Stimulated activated naive CD8-positive, alpha-beta T cell treated with anti-CD3 and anti-CD28 coated beads, Interleukin-15, Interleukin-2, amounts not matched to agents 100 U/mL and 50 U/mL, for 24 hours (primary cell): ENCODE results near the gene PWWP2B.
"Not testable (repeated sequence)": the region's sequence is repeated elsewhere in the genome, so short reads cannot be mapped to it uniquely, and the experiment has no call there.

Experiments
- ATAC-seq: fragments of 150-1000 bp; cut with Tn5 transposase; one replicate; pipeline ENCODE4 v1.10.0; 2021
- DNase-seq: peaks from one replicate; pipeline ENCODE4 v3.0.0; 2021

The PWWP2B gene

DNA sequence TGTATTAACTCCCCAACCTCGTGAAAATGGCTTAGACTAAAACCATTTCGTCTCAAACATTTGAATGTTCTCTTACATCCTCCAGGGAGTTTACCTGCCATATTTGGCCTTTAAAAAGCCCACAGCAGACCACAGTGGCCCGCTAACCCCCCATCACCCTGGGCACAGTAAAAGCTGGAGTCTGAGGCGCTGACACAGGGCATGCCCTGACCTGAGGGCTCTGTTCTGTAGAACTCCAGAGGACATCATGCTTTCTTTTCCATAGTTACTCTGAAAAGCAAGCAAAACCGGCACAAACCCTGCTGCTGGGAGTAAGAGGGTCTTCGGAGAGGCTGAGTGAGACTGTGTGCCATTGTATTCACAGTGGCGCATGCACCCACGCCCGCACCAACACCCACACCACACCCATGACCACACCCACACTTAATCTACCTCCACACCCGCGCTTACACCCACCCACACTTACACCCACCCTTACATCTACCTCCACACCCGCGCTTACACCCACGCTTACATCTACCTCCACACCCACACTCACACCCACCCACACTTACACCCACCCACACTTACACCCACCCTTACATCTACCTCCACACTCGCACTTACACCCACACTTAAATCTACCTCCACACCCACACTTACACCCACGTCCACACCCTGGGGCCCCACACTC is 32.9 kb upstream of the PWWP2B start:
- peak; percentile 93 for ATAC-seq

GRCh38 chr10:132364594-132364970 is 32.4 kb upstream of the PWWP2B start:
- ATAC-seq (peak; percentile 70), DNase-seq (peak; percentile 70)

More for the DNA sequence above, 32.9 kb upstream of the PWWP2B start:
- peak; percentile 35 for DNase-seq

DNA sequence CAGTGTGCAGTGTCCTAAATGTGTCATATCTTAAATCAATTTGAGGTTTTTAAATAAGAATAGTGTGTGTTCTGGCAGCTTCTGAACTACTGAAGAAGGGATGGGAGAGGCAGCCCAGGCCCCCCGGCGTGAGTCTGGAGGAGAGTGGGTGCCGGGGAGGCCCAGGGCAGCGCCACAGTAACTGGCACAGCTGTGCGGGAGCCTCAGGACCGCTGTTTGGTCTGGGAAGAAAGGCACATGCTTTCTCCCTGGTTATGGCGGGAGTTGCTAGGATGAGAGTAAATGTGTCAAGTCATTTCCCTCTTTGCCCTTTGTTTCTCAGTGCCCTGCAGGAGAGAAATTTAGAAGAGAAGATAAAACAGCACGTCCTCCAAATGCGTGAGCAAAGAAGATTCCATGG is 31.9 kb upstream of the PWWP2B start:
- ATAC-seq (no peak), DNase-seq (no peak)

DNA sequence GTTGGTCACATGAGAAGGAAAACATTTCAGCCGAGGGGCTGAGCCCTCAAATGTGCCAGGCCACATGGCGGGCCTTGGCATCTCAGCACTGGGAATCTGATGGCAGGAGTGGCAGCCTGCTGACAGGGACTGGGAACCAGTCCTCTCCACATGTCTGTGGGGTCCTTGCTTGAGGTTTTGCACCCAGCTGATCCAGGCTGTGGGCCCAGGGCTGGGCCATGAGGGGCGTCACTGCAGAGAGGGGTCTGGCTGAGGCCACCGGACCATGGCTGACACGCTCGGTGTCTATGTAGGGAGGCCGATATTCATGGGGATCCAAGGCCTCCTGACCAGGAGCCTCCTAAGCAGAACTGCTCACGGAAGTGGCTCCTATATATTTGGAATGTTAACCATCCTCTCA is 31.0 kb upstream of the PWWP2B start:
- ATAC-seq (no peak), DNase-seq (no peak)

DNA sequence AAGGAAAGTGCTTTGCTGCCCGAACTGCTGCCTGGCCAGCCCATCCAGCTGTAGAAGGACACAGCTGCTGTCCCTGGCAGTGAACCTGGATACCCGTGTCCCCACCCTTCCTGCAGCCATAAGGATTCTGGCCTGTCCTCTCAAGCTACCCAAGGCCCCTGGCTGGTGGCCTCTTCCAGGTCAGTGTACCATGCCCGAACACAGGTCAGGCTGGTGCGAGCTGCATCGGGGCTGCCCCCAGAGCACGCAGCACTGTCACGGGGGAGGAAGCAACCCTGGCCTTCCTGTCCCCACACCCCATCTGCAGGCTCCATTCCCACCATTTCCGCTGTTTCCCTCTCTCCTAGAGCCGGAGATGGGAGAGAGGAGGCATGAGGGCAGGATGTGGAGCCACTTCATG is 30.5 kb upstream of the PWWP2B start:
- no peak for DNase-seq

GRCh38 chr10:132368391-132368790 is 28.6 kb upstream of the PWWP2B start:
- ATAC-seq (no peak), DNase-seq (no peak)

More for the DNA sequence above, 30.5 kb upstream of the PWWP2B start:
- ATAC-seq: no peak

GRCh38 chr10:132368881-132369635 is 27.9 kb upstream of the PWWP2B start:
- DNase-seq (no peak), ATAC-seq (no peak)

DNA sequence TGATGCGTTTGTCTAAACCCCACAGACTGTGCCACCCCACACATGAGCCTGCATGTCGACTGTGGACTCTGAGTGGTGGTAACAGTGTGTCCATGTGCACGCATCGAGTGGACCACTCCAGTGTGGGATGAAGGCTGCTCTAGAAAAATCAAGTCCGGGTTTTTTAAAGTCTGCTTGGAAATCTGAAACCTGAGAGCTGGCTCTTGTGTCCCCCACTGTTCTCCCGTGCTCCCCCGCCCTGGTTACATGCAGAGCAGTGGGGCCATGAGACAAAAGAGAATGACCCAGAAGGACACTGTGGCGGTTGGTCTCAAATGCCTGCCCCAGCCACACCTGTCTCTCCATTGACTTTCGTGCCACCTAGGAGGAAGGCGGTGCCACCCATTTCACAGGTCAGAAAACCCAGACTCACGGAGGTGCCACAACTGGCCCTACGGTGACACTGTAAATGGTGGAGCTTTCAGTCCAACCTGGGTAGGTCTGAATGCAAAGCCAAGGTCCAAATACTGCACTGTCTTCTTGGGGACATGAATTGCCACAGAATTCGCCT is 27.3 kb upstream of the PWWP2B start:
- DNase-seq (no peak), ATAC-seq (no peak)

GRCh38 chr10:132370426-132371340 is 26.3 kb upstream of the PWWP2B start:
- ATAC-seq (no peak), DNase-seq (no peak)

DNA sequence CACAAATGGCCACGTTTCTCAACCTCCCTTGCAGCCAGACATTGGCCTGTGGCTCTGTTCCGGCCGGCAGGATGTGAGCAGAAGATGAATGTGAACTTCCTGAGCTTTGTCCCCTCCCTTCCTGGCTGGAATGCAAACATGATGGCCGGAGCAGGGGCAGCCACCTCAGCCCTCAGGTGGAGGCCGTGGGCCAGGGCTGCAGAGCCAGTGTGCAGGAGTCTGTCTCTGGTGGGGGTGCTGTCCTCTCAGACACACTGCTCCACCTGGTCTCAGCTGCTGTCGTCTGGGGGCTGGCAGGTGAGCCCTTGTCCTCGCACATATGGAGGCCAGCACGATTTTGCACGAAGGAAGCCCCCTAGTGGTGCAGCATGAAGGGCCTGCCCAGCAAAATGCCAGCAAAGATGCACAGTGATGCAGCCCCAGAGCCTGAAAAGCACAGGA is 25.3 kb upstream of the PWWP2B start:
- ATAC-seq (peak; percentile 33), DNase-seq (peak; percentile 50)

DNA sequence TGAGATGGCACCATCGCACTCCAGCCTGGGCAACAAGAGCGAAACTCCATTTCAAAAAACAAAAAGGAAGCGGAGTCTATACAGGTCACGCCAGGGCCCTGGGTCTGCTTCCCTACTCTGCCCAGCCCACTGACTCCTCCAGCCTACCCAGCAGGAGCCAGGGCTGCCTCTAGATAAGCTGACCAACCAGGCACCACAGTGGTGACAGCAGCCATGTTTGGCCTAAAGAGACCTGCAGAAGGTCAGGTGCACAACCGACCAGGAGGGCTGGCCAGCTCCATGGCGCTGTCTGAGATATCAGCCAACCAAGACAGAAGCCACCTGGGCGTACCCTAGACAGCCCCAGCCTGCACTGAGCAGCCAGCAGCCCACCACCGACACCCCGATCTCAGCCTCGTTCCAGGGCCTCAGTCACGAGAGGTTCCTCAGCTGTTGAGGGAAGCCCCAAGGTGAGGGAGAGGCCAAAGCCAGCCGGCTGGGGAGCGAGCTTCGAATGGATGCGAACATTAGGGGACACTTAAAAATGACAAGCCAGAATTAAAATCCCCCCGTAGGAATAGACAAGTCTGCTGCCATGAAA is 24.4 kb upstream of the PWWP2B start:
- DNase-seq (no peak), ATAC-seq (no peak)

- ATAC-seq (no peak), DNase-seq (no peak)
These were observed 23.6 kb upstream of the PWWP2B start for GRCh38 chr10:132373241-132373955.

DNA sequence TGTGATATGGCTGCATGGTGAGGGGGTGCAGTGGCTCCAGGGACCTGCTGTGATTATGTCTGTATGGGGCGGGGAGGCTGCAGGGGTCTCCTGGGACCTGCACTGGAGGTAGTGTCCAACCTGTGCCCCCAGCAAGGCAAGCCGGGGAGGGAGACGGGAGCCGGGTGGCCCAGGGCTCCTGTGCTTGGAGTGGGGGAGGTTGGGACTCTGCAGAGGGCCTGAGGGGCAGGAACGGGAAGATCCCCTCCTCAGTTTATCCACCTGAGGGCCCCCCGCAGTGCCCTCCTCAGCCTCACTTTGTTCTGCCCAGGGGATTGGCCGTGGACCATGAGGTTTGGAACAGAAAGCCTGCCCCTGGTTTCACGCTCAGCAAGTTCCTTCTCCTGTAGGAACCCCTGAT is 22.8 kb upstream of the PWWP2B start:
- DNase-seq: no peak

DNA sequence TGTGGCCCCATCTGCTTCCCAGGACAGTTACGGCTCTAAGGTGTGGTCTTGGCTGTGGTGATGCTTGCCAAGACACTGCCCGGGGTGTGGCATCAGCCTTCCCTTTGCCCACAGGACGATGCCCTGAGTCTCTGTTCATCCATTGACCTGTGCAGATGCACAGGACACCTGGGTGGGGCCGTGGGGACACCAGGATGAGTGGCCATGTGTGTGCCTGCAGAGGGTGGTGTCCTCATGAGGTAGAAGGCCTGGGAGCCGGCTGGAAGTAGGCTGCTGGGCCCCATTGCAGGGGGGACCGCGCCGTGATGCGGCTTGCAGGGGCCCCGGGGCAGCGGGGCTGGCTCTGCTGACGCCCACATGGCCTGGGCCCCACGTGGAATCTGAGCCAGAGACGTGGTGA is 22.4 kb upstream of the PWWP2B start:
- no peak for ATAC-seq
- no peak for DNase-seq

More for the DNA sequence above, 22.8 kb upstream of the PWWP2B start:
- ATAC-seq: no peak

DNA sequence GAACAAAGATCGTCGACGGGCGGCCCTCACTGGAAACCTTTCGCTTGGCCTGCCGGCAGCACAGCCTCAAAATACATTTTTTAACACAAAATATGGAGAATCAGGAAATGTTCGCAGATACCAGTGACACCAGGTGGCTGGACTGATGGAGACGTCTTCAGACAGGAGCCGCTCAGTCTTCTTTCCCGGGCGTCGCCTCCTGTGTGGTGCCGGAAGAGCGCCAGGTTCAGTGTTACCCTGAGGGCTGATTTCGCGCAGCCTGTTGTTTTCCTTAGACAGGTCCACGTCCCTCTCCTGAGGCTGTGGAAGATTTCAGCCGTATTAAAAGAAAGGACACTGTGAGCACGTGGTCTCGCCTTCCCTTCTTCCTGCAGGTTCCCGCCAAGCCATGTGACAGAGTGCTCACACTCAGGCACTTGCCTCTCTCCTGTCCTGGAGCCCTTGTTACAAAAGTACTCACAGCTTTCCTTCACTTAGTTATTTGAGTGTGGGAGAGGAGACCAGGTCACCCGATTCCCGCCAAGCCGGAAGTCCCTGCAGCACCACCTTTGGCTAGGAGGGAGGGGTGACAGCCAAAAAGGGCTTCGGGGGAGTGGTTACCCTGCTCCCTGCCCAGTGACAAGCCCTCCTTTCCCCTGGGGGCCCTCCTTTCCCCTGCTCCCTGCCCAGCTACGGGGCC is 21.7 kb upstream of the PWWP2B start:
- no peak for ATAC-seq
- DNase-seq: no peak

DNA sequence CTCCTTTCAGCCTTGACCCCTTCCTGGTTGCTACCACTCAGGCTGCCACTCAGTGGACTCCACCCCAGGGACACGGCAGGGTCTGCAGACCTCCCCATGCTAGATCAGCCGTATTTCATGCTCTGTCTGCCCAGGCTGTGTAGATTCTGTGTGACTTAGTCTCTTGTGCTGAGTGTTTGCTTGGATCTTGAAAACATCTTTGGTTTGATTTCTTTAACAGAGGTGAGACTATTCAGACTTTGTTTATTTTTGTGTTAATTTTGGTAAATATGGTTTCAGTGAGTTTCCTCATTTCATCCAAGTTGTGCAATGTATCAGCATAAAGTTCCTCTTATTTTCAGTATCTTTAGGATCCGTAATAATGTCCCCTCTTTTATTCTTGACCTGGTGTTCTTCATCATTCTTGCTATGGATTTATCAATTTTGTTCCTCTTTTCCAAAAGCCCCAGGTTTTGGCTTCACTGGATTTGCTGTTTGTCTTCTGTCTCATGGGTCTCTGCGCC is 21.2 kb upstream of the PWWP2B start:
- ATAC-seq (no peak), DNase-seq (no peak)

DNA sequence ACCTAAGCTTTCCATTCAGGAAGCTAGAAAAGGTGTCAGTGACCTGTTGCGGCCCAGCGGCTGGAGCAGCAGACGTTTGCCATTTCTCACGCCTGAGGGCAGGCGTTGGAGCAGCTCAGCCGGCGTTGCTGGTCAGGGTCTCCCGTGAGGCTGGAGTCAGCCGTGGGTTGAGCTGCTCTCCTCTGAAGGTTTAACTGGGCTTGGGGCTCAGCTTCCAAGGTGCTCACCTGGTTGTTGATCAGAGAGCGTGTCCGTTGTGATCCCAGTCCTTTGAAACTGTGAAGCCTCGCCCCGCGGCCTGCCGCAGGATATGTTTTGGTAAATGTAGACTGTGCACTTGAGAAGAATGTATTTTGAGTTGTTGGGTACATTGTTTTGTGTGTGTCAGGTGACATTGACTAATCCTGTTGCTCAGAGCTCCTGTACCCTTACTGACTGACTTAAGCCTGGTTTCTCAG is 20.6 kb upstream of the PWWP2B start:
- DNase-seq (no peak), ATAC-seq (peak; percentile 23)

DNA sequence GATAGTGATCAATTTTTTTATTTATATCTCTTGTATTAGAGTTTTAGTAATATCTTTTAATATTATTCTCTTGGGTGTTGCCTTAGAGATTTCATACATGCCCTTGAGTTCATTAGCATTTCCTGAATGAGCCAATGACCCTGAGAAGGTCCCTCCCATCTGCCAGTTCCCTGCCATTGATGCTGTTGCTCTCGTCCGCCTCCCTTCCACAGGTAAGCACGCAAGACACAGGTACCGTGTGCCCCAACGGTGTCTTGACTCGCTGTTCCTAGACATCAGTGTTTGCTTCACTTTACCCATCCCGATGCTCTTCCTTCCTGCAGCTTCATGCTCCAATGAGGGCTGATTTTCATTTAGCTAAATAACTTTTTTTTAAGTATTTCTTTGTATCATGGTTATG is 19.7 kb upstream of the PWWP2B start:
- DNase-seq (no peak), ATAC-seq (no peak)

GRCh38 chr10:132379026-132379425 is 18.0 kb upstream of the PWWP2B start:
- not testable (repeated sequence) for DNase-seq, ATAC-seq

DNA sequence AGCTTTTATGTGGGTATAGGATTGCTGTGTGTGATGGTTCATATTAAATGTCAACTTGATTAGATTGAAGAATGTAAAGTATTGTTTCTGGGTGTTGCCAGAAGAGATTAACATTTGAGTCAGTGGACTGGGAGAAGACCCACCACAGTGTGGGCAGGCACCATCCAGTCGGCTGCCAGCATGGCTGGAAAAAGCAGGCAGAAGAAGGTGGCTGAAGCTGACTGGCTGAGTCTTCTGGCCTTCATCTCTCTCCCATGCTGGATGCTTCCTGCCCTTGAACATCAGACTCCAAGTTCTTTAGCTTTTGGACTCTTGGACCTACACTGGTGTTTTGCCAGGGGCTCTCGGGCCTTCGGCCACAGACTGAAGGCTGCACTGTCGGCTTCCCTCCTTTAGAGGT is 16.0 kb upstream of the PWWP2B start:
- DNase-seq, ATAC-seq: not testable (repeated sequence)
